HL-60 (cell line): ENCODE data around the gene DGCR8.

Experiments
- CTCF ChIP-seq: IDR thresholded peaks from one replicate; pipeline ENCODE4 v1.5.1; 2011; ENCODE audit warnings: low read length, control low read depth, inconsistent platforms; ENCODE audit not compliant: insufficient read depth
- POLR2AphosphoS5 ChIP-seq: IDR thresholded peaks from 2 replicates; pipeline ENCODE4 v1.6.1; 2012; ENCODE audit warnings: low read depth

DNA sequence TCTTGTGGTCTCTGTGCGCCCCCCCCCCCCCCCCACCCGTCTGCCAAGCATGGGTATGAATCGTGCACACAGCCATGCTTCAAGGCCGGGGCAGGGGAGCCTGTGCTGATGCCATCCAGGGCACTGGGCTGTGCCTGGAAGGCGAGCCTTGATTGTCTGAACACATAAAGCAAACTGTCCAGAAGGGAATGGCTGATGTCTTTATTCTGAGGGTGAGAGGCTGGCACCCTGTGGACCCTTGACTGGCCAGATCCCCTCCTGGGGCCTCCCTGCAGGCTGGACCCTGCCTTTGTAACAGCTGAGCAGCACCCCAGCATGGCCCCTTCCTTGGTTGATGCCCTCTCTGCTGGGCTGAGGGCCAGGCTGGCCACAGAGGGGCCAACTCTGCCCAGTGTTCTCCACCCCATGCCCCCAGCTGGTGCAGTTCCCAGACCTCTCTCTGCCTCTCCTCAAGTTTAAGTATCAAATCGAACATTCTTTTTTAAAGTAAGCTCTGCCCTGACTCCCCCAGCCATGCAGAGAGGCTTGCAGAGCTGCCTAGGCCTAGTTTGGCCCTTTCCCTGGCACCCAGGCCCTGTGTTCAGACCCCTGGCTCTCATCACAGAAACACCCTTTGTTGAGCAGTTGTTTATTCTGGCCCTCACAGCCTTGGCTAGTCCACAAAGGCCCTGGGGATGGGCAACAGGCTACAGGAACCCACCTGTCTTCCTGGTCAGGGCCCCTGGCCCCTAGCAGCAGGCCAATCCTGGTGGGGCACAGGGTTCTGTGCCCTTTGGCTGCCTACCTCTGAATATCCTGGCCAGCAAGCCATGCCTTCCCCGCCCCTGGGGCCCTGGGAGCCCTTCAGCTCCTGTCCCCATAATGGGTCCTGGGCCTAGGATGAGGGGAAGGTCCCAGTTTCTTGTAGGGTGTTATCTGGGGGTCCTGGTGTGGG, 31.9 kb downstream of the DGCR8 start:
- peak; percentile 36; the same call in 1 of the 2 replicates for TF ChIP-seq POLR2AphosphoS5
- TF ChIP-seq CTCF = no peak
